Hepatic stellate cell (primary cell): ENCODE measurements around the gene TWIST2.

ENCODE experiments used
- DNase-seq: peaks from one replicate; pipeline ENCODE4 v3.0.0; 2011; ENCODE audit warnings: low spot score

TWIST2 gene

GRCh38 chr2:238890131-238890530 lies 42.2 kb downstream of the TWIST2 start:
- DNase-seq, result no peak

- DNase-seq, result no peak
Observed at GRCh38 chr2:238890618-238891456, 43.0 kb downstream of the TWIST2 start.

GRCh38 chr2:238891457-238892203 lies 43.7 kb downstream of the TWIST2 start:
- no peak for DNase-seq

- no peak for DNase-seq
Observed at GRCh38 chr2:238892204-238892500, 44.3 kb downstream of the TWIST2 start.

- DNase-seq, result no peak
Observed at GRCh38 chr2:238892796-238893195, 44.9 kb downstream of the TWIST2 start.

- DNase-seq, result no peak
Observed at GRCh38 chr2:238893349-238894000, 45.6 kb downstream of the TWIST2 start.

- no peak for DNase-seq
Observed at GRCh38 chr2:238894226-238894949, 46.5 kb downstream of the TWIST2 start.

- DNase-seq, result no peak
Observed at GRCh38 chr2:238894950-238895298, 47.0 kb downstream of the TWIST2 start.

- DNase-seq, result no peak
Observed at GRCh38 chr2:238895361-238895882, 47.5 kb downstream of the TWIST2 start.

GRCh38 chr2:238895891-238896600 lies 48.2 kb downstream of the TWIST2 start:
- DNase-seq, result peak; percentile 97

GRCh38 chr2:238896641-238897040 lies 48.8 kb downstream of the TWIST2 start:
- no peak for DNase-seq

- DNase-seq, result no peak
Observed at GRCh38 chr2:238897122-238897880, 49.4 kb downstream of the TWIST2 start.

- DNase-seq, result no peak
Observed at GRCh38 chr2:238897911-238898311, 50.0 kb downstream of the TWIST2 start.

- no peak for DNase-seq
Observed at GRCh38 chr2:238898534-238899281, 50.8 kb downstream of the TWIST2 start.

GRCh38 chr2:238899386-238899785 lies 51.5 kb downstream of the TWIST2 start:
- DNase-seq, result no peak

- no peak for DNase-seq
Observed at GRCh38 chr2:238900511-238900910, 52.6 kb downstream of the TWIST2 start.

- DNase-seq, result no peak
Observed at GRCh38 chr2:238901461-238902057, 53.7 kb downstream of the TWIST2 start.

GRCh38 chr2:238902285-238902684 lies 54.4 kb downstream of the TWIST2 start:
- DNase-seq, result no peak

- DNase-seq, result no peak
Observed at GRCh38 chr2:238903141-238903540, 55.3 kb downstream of the TWIST2 start.

GRCh38 chr2:238904177-238904576 lies 56.3 kb downstream of the TWIST2 start:
- DNase-seq, result no peak
